Esophagus squamous epithelium (tissue), 4 donors: Measurements from ENCODE around the gene DOCK3.

Experiments
- POLR2A ChIP-seq, 4 donors: fragments of 450-650 bp; IDR thresholded peaks; one replicate each; pipeline ENCODE4 v1.6.1; 2017; ENCODE audit warnings: antibody characterized with exemption in 4 of 4, mild to moderate bottlenecking in 4 of 4, moderate library complexity in 3 of 4
- TF ChIP-seq, protein P1 (sequence below), 6 experiments: fragments of 450-650 bp in 4 of 6; fragments of 200-600 bp in 2 of 6; sonication (generic) in 2 of 6; IDR thresholded peaks; one replicate each; pipeline ENCODE4 v1.5.1; 2016 to 2019; ENCODE audit warnings: antibody characterized with exemption in 6 of 6, mild to moderate bottlenecking in 4 of 6, moderate library complexity in 4 of 6

DNA sequence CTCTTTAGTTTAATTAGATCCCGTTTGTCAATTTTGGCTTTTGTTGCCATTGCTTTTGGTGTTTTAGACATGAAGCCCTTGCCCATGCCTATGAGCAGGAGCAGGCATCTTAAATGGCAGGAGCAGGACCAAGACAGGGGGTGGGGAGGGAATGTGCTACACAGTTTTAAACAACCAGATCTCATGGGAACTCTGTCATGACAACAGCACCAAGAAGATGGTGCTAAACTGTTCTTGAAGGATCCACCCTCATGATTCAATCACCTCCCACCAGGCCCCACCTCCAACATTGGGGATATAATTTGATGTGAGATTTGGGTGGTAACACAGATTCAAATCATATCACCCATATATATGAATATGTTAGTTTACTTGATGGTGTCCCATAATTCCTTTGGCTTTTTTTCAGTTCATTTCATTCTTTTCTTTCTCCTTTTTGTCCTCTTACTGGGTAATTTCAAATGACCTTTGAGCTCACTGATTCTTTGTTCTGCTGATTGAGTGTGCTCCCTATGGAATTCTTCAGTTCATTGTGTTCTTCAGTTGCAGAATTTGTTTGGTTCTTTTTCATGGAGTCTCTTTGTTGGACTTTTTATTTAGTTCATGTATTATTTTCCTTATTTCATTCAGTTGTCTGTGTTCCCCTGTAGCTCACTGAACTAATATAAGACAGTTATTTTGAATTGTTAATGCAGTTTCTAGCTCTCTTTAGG, 62.6 kb downstream of the DOCK3 start:
- TF ChIP-seq POLR2A (IDR thresholded peaks at IDR 0.05): no peak
- TF ChIP-seq, protein P1, sequence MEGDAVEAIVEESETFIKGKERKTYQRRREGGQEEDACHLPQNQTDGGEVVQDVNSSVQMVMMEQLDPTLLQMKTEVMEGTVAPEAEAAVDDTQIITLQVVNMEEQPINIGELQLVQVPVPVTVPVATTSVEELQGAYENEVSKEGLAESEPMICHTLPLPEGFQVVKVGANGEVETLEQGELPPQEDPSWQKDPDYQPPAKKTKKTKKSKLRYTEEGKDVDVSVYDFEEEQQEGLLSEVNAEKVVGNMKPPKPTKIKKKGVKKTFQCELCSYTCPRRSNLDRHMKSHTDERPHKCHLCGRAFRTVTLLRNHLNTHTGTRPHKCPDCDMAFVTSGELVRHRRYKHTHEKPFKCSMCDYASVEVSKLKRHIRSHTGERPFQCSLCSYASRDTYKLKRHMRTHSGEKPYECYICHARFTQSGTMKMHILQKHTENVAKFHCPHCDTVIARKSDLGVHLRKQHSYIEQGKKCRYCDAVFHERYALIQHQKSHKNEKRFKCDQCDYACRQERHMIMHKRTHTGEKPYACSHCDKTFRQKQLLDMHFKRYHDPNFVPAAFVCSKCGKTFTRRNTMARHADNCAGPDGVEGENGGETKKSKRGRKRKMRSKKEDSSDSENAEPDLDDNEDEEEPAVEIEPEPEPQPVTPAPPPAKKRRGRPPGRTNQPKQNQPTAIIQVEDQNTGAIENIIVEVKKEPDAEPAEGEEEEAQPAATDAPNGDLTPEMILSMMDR (IDR thresholded peaks at IDR 0.05): no peak
